ENCODE measurements around the gene DDX31.

DNA sequence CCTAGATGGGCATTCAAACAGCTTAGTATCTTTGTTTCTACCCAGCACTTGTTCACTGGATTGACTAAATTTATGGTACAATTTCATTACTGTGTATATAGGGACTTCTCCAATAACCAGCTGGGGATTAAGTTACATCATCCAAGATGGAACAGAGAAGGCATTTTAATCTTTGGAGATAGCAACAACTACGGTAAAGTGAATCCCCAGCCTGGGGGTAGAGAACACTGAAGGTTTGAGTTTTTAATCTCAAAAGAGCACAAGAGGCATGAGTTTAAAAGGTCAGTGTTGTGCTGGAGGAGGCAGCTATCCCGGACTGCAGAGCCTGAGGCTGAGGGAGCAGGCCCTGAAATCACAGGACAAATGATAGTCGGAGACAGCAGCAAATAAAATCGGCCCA is 28.6 kb downstream of the DDX31 start:
- TF ChIP-seq, protein P1, sequence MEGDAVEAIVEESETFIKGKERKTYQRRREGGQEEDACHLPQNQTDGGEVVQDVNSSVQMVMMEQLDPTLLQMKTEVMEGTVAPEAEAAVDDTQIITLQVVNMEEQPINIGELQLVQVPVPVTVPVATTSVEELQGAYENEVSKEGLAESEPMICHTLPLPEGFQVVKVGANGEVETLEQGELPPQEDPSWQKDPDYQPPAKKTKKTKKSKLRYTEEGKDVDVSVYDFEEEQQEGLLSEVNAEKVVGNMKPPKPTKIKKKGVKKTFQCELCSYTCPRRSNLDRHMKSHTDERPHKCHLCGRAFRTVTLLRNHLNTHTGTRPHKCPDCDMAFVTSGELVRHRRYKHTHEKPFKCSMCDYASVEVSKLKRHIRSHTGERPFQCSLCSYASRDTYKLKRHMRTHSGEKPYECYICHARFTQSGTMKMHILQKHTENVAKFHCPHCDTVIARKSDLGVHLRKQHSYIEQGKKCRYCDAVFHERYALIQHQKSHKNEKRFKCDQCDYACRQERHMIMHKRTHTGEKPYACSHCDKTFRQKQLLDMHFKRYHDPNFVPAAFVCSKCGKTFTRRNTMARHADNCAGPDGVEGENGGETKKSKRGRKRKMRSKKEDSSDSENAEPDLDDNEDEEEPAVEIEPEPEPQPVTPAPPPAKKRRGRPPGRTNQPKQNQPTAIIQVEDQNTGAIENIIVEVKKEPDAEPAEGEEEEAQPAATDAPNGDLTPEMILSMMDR (IDR thresholded peaks at IDR 0.05), result no peak
- no peak for TF ChIP-seq POLR2A (IDR thresholded peaks at IDR 0.05)
